Epithelial cell of proximal tubule (primary cell): ENCODE data around the gene PPHLN1. TPM values are rescaled to one million over a fixed set of nuclear protein-coding genes. Genes with fewer than 3 reads are reported as not detected.

Experiments used
- DNase-seq: peaks from one replicate; pipeline ENCODE4 v3.0.0-alpha.2; 2011; ENCODE audit warnings: low read depth
- H3K4me3 ChIP-seq: 2 replicates; pipeline ENCODE4 v1.5.1; 2011; ENCODE audit warnings: low read depth, mild to moderate bottlenecking, low read length
- total RNA-seq: library from RNA; depleted of rRNA; stranded (reverse); fragments of >200 nt; gene quantifications from 2 replicates; pipeline ENCODE4 v1.2.3, GENCODE V29; 2015
- TF ChIP-seq, protein P1 (sequence below): conservative IDR thresholded peaks from 2 replicates; pipeline ENCODE4 v1.5.1; 2012; ENCODE audit warnings: low read depth, mild to moderate bottlenecking, low read length

Gene PPHLN1
- total RNA-seq, 1 donor from 2014 or later, result 76.2 TPM

DNA sequence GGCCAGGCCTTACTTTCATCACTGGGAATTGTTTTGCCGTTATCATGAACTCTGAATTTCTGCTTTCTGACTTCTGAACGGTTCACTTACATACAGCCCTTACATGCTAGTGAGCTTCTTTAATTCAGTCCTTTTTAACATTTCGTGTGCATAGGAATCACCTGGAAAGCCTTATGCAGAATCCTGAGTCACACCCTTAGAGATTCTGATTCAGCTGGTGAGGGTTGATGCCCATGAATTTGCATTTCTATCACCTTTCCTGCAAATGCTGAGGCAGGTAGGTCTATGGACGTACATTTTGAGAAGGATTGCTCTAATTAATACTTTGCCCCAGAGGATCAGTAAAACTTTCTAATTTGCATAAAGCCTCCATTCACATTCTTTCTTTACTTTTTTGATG lies 44.0 kb downstream of the PPHLN1 start:
- H3K4me3 ChIP-seq, result no peak overlapping the region
- no peak for DNase-seq
- TF ChIP-seq, protein P1, sequence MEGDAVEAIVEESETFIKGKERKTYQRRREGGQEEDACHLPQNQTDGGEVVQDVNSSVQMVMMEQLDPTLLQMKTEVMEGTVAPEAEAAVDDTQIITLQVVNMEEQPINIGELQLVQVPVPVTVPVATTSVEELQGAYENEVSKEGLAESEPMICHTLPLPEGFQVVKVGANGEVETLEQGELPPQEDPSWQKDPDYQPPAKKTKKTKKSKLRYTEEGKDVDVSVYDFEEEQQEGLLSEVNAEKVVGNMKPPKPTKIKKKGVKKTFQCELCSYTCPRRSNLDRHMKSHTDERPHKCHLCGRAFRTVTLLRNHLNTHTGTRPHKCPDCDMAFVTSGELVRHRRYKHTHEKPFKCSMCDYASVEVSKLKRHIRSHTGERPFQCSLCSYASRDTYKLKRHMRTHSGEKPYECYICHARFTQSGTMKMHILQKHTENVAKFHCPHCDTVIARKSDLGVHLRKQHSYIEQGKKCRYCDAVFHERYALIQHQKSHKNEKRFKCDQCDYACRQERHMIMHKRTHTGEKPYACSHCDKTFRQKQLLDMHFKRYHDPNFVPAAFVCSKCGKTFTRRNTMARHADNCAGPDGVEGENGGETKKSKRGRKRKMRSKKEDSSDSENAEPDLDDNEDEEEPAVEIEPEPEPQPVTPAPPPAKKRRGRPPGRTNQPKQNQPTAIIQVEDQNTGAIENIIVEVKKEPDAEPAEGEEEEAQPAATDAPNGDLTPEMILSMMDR, result no peak

- no peak for DNase-seq
- H3K4me3 ChIP-seq, result no peak overlapping the region
Observed at GRCh38 chr12:42372154-42372791, 46.3 kb downstream of the PPHLN1 start.

GRCh38 chr12:42373669-42374068 lies 47.7 kb downstream of the PPHLN1 start:
- DNase-seq, result no peak
- TF ChIP-seq, protein P1, result no peak
- H3K4me3 ChIP-seq, result no peak overlapping the region

More at GRCh38 chr12:42372154-42372791, 46.3 kb downstream of the PPHLN1 start:
- TF ChIP-seq, protein P1, result peak; percentile 84

- no peak for DNase-seq
- TF ChIP-seq, protein P1, result no peak
- no peak overlapping the region for H3K4me3 ChIP-seq
Observed at GRCh38 chr12:42380733-42381132, 54.8 kb downstream of the PPHLN1 start.

GRCh38 chr12:42382013-42382696 lies 56.2 kb downstream of the PPHLN1 start:
- DNase-seq, result no peak
- H3K4me3 ChIP-seq, result no peak overlapping the region
- TF ChIP-seq, protein P1, result no peak

DNA sequence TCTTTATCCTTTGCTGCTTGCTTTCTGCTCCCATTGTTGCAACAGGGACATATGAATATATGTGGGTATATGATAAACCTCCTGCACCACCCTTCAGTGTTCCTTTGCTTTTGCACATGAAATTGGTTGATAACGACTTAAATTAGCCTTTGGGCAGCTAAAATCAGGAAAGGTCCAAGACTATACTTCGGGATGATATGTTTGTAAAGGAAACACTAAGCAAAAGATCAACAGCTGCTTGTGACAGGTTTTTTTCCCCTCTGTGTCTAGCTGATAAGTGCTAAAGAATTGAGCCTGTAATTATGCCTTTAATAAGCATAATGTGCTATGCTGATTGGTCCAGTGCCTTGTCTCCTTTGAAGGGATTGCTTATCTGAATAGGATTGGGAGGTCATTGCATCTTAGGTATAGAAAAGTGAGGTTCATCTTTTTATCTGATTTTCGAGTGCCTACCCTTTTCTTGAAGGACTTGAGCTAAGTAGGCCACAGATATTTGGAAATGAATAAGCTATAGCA lies 59.4 kb downstream of the PPHLN1 start:
- no peak for DNase-seq
- H3K4me3 ChIP-seq, result no peak overlapping the region
- TF ChIP-seq, protein P1, result no peak
